Naive thymus-derived CD8-positive, alpha-beta T cell (primary cell): ENCODE results near the gene DNAH12. TPM values are rescaled to one million over a fixed set of nuclear protein-coding genes. Genes with fewer than 3 reads are reported as not detected.

Experiments
- ATAC-seq, 2 donors: fragments of 150-1000 bp; cut with Tn5 transposase in 1 of 2; sonication (Bioruptor Pico), chemical (Tn5 transposase) in 1 of 2; 1 replicate in 1 of 2; 2 replicates in 1 of 2; pipeline ENCODE4 v1.10.0; 2021; ENCODE audit warnings: mild to moderate bottlenecking in 2 of 2, moderate library complexity in 2 of 2
- POLR2A ChIA-PET: fragments of 350-600 bp; sonication (Branson Sonifier 250); formaldehyde crosslinking; loops from one replicate; lab custom pipeline; 2021; ENCODE audit warnings: antibody characterized with exemption; lab: Charles Lee
- DNase-seq, 10 donors: peaks; one replicate each; pipeline versions ENCODE4 v3.0.0 to v3.0.0-alpha.2; 2020 to 2022
- H3K27ac Mint-ChIP-seq, 10 donors: one replicate each; pipeline ENCODE4 v1.8.0; 2020 to 2022; ENCODE audit warnings: mild to moderate bottlenecking in 10 of 10, mixed read lengths in 10 of 10, moderate library complexity in 4 of 10, inconsistent platforms in 1 of 10
- H3K27me3 Mint-ChIP-seq, 5 donors: one replicate each; pipeline ENCODE4 v1.8.0; 2021 to 2022; ENCODE audit warnings: mixed read lengths in 5 of 5
- H3K36me3 Mint-ChIP-seq, 3 donors: one replicate each; pipeline ENCODE4 v1.8.0; 2020 to 2022; ENCODE audit warnings: mixed read lengths in 3 of 3, mild to moderate bottlenecking in 2 of 3, inconsistent platforms in 1 of 3
- H3K4me1 Mint-ChIP-seq, 4 donors: one replicate each; pipeline ENCODE4 v1.8.0; 2021 to 2022; ENCODE audit warnings: mixed read lengths in 4 of 4
- H3K4me3 Mint-ChIP-seq, 10 donors: one replicate each; pipeline ENCODE4 v1.8.0; 2020 to 2022; ENCODE audit warnings: mild to moderate bottlenecking in 10 of 10, mixed read lengths in 10 of 10, moderate library complexity in 6 of 10, inconsistent platforms in 1 of 10
- H3K9me3 Mint-ChIP-seq, 9 donors: one replicate each; pipeline ENCODE4 v1.8.0; 2020 to 2022; ENCODE audit warnings: mixed read lengths in 9 of 9, mild to moderate bottlenecking in 3 of 9, inconsistent platforms in 1 of 9, moderate library complexity in 1 of 9
- polyA plus RNA-seq, 3 donors: library from polyadenylated mRNA; unstranded; fragments of 300-500 nt; fragmentation: Illumina TruSeq; gene quantifications; one replicate each; pipeline ENCODE4 v1.2.3, GENCODE V29; 2021
- total RNA-seq, 8 experiments: library from RNA in 2 of 8; stranded (reverse) in 2 of 8; gene quantifications; one replicate each; pipeline ENCODE4 v1.2.3 and lab custom pipeline; 2021 to 2026

Gene DNAH12
- total and polyA plus RNA-seq, 5 experiments from 2014 or later = 0.65 to 0.66 TPM; not detected in 3

DNA sequence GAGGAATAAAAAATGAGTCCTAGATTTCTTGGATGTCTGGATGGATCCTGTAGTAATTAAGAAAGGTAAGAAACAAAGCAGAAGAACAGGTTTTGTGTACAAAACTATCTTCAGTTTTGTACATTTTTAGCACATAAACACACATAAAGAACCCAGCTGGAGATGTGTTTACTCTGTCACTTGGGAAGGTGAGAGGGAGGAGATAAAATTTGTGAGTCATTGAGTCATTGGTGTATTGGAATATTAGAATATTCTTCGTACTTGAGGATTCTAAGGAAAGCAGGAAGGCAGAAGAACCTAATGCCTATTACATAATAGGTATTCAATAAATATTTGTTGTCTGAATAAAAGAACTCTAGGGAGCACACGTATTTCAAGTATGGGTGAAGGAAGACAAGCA, 299.2 kb downstream of the DNAH12 start:
- H3K4me1 Mint-ChIP-seq = peaks cover 0 to 7% (median 2%) of the 10 kb centered on the region in 4 donors
- H3K27ac Mint-ChIP-seq = peak overlapping the region in 1 of 10 donors; percentile 11
- no peak overlapping the region for H3K4me3 Mint-ChIP-seq
- H3K36me3 Mint-ChIP-seq = peaks cover 10 to 88% (median 39%) of the 10 kb centered on the region in 3 donors
- H3K27me3 Mint-ChIP-seq = no peaks in the 10 kb centered on the region
- ATAC-seq = no peak
- H3K9me3 Mint-ChIP-seq = no peaks in the 10 kb centered on the region
- no peak for DNase-seq
- POLR2A ChIA-PET = no interaction called here

Other genes with a start within 250 kb of the DNAH12 start
- gene PDE12, start 11.9 kb upstream of the DNAH12 start, total RNA-seq = 10 to 100 TPM; 25.6 to 26.2 TPM
- gene PDE12, start 11.9 kb upstream of the DNAH12 start, polyA plus RNA-seq = 10 to 100 TPM; 11.3 to 17.5 (median 14.1) TPM
- 10 to 100 TPM; 43.6 to 52.0 TPM for gene ARF4, start 53.0 kb upstream of the DNAH12 start, total RNA-seq
- 100 to 1,000 TPM; 112 to 116 (median 115) TPM for gene ARF4, start 53.0 kb upstream of the DNAH12 start, polyA plus RNA-seq
- 10 to 100 TPM; 46.0 to 51.0 TPM for gene DENND6A, start 148.7 kb upstream of the DNAH12 start, total RNA-seq
- gene DENND6A, start 148.7 kb upstream of the DNAH12 start, polyA plus RNA-seq = 10 to 100 TPM; 24.2 to 37.0 (median 31.0) TPM
- 10 to 100 TPM; 65.8 to 70.6 TPM for gene SLMAP, start 212.0 kb upstream of the DNAH12 start, total RNA-seq
- 10 to 100 TPM; 19.6 to 24.5 (median 23.7) TPM for gene SLMAP, start 212.0 kb upstream of the DNAH12 start, polyA plus RNA-seq